NCI-H1694 (cell line): Measurements from ENCODE around the gene RNF149.

Experiments used
- DNase-seq: peaks from one replicate; lab custom pipeline; 2025; lab: John Stamatoyannopoulos, UW

The RNF149 gene

DNA sequence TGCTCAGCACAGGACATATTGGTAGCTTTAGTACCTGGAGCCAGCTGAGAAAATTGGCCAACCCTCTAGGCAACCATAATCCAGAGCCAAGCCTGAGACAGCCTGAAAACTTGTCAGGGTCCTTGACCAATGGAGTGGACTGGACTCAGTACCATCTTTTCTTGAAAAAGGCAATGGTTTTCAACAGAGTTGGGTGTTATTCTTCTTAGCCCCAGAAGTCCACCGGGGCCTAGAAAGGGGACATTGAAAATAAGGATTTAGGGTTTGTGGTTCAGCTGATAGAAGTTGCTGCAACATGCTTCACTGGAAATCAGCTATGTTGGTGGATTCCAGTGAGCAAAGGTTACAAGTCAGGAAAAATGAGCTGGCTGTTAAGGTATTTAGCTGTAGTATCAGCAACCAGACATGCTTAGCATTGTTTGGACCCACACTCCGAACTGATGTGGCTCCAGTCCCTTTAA, 77.9 kb downstream of the RNF149 start:
- no peak for DNase-seq
